Esophagus squamous epithelium (tissue), 4 donors: ENCODE measurements around the gene NLGN1.

Source experiments
- CTCF ChIP-seq, 6 experiments: fragments of 450-650 bp in 4 of 6; fragments of 200-600 bp in 2 of 6; sonication (generic) in 2 of 6; IDR thresholded peaks; one replicate each; pipeline ENCODE4 v1.5.1; 2016 to 2019; ENCODE audit warnings: antibody characterized with exemption in 6 of 6, mild to moderate bottlenecking in 4 of 6, moderate library complexity in 4 of 6
- POLR2A ChIP-seq, 4 donors: fragments of 450-650 bp; IDR thresholded peaks; one replicate each; pipeline ENCODE4 v1.6.1; 2017; ENCODE audit warnings: antibody characterized with exemption in 4 of 4, mild to moderate bottlenecking in 4 of 4, moderate library complexity in 3 of 4

GRCh38 chr3:173849489-173849888 is 451.9 kb downstream of the NLGN1 start:
- TF ChIP-seq POLR2A (IDR thresholded peaks at IDR 0.05) (no peak), CTCF (IDR thresholded peaks at IDR 0.05) (no peak)
